GM23338 (cell line): ENCODE data around the gene UHMK1. TPM values are rescaled to one million over a fixed set of nuclear protein-coding genes. Genes with fewer than 3 reads are reported as not detected.

Experiments
- ATAC-seq: fragments of 200-7000 bp; cut with Tn5 transposase; 3 replicates; pipeline ENCODE4 v1.9.1; 2020
- DNase-seq: peaks from one replicate; pipeline ENCODE4 v3.0.0-alpha.2; 2015; ENCODE audit warnings: low spot score
- H2AFZ ChIP-seq: fragments of 200-600 bp; sonication (generic); 2 replicates; pipeline ENCODE4 v1.8.0; 2016; ENCODE audit warnings: antibody characterized with exemption, mild to moderate bottlenecking, moderate library complexity
- H3F3A ChIP-seq: fragments of 200-600 bp; sonication (generic); replicated peaks from 2 replicates; pipeline ENCODE4 v1.8.0; 2017; ENCODE audit warnings: antibody characterized with exemption, mixed run types, low read depth
- H3K27ac ChIP-seq: fragments of 200-600 bp; sonication (generic); 2 replicates; pipeline ENCODE4 v1.6.1; 2016; ENCODE audit warnings: low read depth
- H3K27me3 ChIP-seq: fragments of 200-600 bp; sonication (generic); 2 replicates; pipeline ENCODE4 v1.8.0; 2016; ENCODE audit warnings: mild to moderate bottlenecking, mixed run types, moderate library complexity; ENCODE audit not compliant: insufficient read depth
- H3K36me3 ChIP-seq: fragments of 200-600 bp; sonication (generic); 2 replicates; pipeline ENCODE4 v1.8.0; 2016; ENCODE audit warnings: mild to moderate bottlenecking; ENCODE audit not compliant: insufficient read depth
- H3K4me1 ChIP-seq: fragments of 200-600 bp; sonication (generic); 2 replicates; pipeline ENCODE4 v1.8.0; 2016; ENCODE audit warnings: mild to moderate bottlenecking, moderate library complexity; ENCODE audit not compliant: insufficient read depth
- H3K4me2 ChIP-seq: fragments of 200-600 bp; sonication (generic); 2 replicates; pipeline ENCODE4 v1.7.1; 2017; ENCODE audit warnings: mixed run types
- H3K4me3 ChIP-seq: fragments of 200-600 bp; sonication (generic); 2 replicates; pipeline ENCODE4 v1.6.1; 2016; ENCODE audit warnings: mixed run types
- H3K79me2 ChIP-seq: fragments of 200-600 bp; sonication (generic); replicated peaks from 2 replicates; pipeline ENCODE4 v1.8.0; 2017; ENCODE audit warnings: mild to moderate bottlenecking; ENCODE audit not compliant: insufficient read depth
- H3K9me2 ChIP-seq: fragments of 200-600 bp; sonication (generic); 2 replicates; pipeline ENCODE4 v1.8.0; 2017; ENCODE audit not compliant: insufficient read depth
- H4K20me1 ChIP-seq: fragments of 200-600 bp; sonication (generic); replicated peaks from 2 replicates; pipeline ENCODE4 v1.8.0; 2017; ENCODE audit warnings: mild to moderate bottlenecking; ENCODE audit not compliant: insufficient read depth
- H3K27ac Mint-ChIP-seq: 2 replicates; pipeline ENCODE4 v1.8.0; 2020; ENCODE audit warnings: inconsistent platforms, mild to moderate bottlenecking, moderate library complexity, mixed read lengths
- H3K27me3 Mint-ChIP-seq: 3 replicates; pipeline ENCODE4 v1.8.0; 2022; ENCODE audit warnings: low read depth, mild to moderate bottlenecking, moderate library complexity, mixed read lengths, inconsistent platforms; ENCODE audit not compliant: insufficient read depth, poor library complexity
- H3K36me3 Mint-ChIP-seq: 3 replicates; pipeline ENCODE4 v1.8.0; 2021; ENCODE audit warnings: low read depth, mild to moderate bottlenecking, inconsistent platforms, moderate library complexity, mixed read lengths
- H3K4me1 Mint-ChIP-seq: 3 replicates; pipeline ENCODE4 v1.8.0; 2020; ENCODE audit warnings: mild to moderate bottlenecking, inconsistent platforms, mixed read lengths
- H3K4me3 Mint-ChIP-seq: 3 replicates; pipeline ENCODE4 v1.8.0; 2021; ENCODE audit warnings: moderate library complexity, mild to moderate bottlenecking, inconsistent platforms, mixed read lengths
- H3K9me3 Mint-ChIP-seq: 3 replicates; pipeline ENCODE4 v1.8.0; 2020; ENCODE audit warnings: moderate library complexity, mild to moderate bottlenecking, inconsistent platforms, mixed read lengths
- EZH2 ChIP-seq: fragments of 200-600 bp; sonication (generic); IDR thresholded peaks from one replicate; pipeline ENCODE4 v1.8.0; 2017; ENCODE audit warnings: antibody characterized with exemption, mild to moderate bottlenecking, low read depth; ENCODE audit not compliant: unreplicated experiment
- EZH2phosphoT487 ChIP-seq: fragments of 200-600 bp; sonication (generic); IDR thresholded peaks from one replicate; pipeline ENCODE4 v1.8.1; 2018; ENCODE audit warnings: antibody characterized with exemption; ENCODE audit not compliant: unreplicated experiment
- ZNF114 ChIP-seq: fragments of 250-450 bp; sonication (Bioruptor Pico); IDR thresholded peaks from 2 replicates; pipeline ENCODE4 v1.5.0; 2020; ENCODE audit warnings: mild to moderate bottlenecking, moderate library complexity
- polyA plus RNA-seq: library from polyadenylated mRNA; unstranded; fragments of >200 nt; fragmentation: Nextera tagmentation; extraction: Ambion mirVana; gene quantifications from 2 replicates; pipeline ENCODE4 v1.2.1, GENCODE V29; 2016
- total RNA-seq: library from RNA; depleted of rRNA; stranded (reverse); fragments of >200 nt; shearing (Covaris generic); gene quantifications from 2 replicates; pipeline ENCODE4 v1.2.3, GENCODE V29; 2014
- TF ChIP-seq, protein P1 (sequence below): fragments of 250-450 bp; sonication (Bioruptor Pico); IDR thresholded peaks from 2 replicates; pipeline ENCODE4 v1.5.0; 2020; ENCODE audit warnings: mild to moderate bottlenecking, moderate library complexity
- TF ChIP-seq, protein P2 (sequence below): IDR thresholded peaks from 2 replicates; pipeline ENCODE4 v1.6.1; 2016; ENCODE audit warnings: antibody characterized with exemption
- TF ChIP-seq, protein P3 (sequence below), 2 experiments: fragments of 200-600 bp in 1 of 2; sonication (generic) in 1 of 2; conservative IDR thresholded peaks; 2 replicates each; pipeline versions ENCODE4 v1.5.1 to v1.6.1; 2016 to 2017; ENCODE audit warnings: antibody characterized with exemption in 2 of 2, low read depth in 2 of 2, mild to moderate bottlenecking in 2 of 2, moderate library complexity in 1 of 2

Gene UHMK1
- total and polyA plus RNA-seq, 2 experiments from 2014 or later: 8.6 to 28.3 TPM

DNA sequence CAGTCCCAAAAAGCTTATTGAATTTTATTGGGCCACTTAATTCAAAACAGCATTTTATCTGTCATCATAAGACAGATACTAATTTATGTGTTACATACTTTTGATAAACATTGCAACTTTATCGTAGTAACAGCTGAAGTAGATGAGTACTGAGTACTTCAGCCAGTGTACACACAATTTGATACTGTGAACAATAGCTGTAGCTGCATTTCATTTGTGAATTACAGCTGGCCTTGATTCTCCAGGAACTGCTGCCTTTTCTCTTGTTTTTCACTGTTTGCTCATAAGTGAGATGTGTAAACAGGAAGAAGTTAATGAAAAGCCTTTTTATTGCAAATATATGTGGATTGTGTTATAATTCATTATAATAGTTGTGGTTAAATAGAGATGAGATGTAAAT lies 74.1 kb downstream of the UHMK1 start (continued):
- TF ChIP-seq, protein P1, sequence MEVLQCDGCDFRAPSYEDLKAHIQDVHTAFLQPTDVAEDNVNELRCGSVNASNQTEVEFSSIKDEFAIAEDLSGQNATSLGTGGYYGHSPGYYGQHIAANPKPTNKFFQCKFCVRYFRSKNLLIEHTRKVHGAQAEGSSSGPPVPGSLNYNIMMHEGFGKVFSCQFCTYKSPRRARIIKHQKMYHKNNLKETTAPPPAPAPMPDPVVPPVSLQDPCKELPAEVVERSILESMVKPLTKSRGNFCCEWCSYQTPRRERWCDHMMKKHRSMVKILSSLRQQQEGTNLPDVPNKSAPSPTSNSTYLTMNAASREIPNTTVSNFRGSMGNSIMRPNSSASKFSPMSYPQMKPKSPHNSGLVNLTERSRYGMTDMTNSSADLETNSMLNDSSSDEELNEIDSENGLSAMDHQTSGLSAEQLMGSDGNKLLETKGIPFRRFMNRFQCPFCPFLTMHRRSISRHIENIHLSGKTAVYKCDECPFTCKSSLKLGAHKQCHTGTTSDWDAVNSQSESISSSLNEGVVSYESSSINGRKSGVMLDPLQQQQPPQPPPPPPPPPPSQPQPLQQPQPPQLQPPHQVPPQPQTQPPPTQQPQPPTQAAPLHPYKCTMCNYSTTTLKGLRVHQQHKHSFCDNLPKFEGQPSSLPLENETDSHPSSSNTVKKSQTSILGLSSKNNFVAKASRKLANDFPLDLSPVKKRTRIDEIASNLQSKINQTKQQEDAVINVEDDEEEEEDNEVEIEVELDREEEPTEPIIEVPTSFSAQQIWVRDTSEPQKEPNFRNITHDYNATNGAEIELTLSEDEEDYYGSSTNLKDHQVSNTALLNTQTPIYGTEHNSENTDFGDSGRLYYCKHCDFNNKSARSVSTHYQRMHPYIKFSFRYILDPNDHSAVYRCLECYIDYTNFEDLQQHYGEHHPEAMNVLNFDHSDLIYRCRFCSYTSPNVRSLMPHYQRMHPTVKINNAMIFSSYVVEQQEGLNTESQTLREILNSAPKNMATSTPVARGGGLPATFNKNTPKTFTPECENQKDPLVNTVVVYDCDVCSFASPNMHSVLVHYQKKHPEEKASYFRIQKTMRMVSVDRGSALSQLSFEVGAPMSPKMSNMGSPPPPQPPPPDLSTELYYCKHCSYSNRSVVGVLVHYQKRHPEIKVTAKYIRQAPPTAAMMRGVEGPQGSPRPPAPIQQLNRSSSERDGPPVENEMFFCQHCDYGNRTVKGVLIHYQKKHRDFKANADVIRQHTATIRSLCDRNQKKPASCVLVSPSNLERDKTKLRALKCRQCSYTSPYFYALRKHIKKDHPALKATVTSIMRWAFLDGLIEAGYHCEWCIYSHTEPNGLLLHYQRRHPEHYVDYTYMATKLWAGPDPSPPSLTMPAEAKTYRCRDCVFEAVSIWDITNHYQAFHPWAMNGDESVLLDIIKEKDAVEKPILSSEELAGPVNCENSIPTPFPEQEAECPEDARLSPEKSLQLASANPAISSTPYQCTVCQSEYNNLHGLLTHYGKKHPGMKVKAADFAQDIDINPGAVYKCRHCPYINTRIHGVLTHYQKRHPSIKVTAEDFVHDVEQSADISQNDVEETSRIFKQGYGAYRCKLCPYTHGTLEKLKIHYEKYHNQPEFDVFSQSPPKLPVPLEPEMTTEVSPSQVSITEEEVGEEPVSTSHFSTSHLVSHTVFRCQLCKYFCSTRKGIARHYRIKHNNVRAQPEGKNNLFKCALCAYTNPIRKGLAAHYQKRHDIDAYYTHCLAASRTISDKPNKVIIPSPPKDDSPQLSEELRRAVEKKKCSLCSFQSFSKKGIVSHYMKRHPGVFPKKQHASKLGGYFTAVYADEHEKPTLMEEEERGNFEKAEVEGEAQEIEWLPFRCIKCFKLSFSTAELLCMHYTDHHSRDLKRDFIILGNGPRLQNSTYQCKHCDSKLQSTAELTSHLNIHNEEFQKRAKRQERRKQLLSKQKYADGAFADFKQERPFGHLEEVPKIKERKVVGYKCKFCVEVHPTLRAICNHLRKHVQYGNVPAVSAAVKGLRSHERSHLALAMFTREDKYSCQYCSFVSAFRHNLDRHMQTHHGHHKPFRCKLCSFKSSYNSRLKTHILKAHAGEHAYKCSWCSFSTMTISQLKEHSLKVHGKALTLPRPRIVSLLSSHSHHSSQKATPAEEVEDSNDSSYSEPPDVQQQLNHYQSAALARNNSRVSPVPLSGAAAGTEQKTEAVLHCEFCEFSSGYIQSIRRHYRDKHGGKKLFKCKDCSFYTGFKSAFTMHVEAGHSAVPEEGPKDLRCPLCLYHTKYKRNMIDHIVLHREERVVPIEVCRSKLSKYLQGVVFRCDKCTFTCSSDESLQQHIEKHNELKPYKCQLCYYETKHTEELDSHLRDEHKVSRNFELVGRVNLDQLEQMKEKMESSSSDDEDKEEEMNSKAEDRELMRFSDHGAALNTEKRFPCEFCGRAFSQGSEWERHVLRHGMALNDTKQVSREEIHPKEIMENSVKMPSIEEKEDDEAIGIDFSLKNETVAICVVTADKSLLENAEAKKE (CRISPR knock-in tag): no peak

DNA sequence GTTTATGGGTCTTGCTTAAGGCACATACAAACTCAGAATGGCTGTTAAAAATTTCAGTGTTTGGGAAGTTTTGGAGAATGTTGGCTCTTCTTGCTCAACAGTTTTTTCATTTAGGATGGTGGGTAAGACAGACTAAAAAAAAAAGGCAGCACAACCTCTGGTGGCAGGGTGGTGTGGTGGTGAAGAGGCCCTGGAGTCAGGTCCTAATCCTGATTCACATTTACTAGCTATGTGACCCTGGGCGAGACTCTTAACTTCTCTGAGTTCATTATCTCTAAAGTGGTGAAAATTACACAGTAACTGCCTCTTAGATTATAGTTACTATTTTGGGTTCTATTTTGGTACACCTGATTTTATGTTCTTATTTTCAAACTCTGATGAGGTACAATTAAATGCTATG lies 75.5 kb downstream of the UHMK1 start:
- H3K27ac ChIP-seq: no peak overlapping the region
- Mint-ChIP-seq H3K9me3 (no peaks in the 10 kb centered on the region), H3K36me3 (no peaks in the 10 kb centered on the region), H3K4me1 (peaks cover 4% of the 10 kb centered on the region), H3K27ac (peak overlapping the region; percentile 84), H3K27me3 (no peaks in the 10 kb centered on the region), H3K4me3 (no peak overlapping the region)
- H3K4me3 ChIP-seq: no peak overlapping the region
- no peaks in the 10 kb centered on the region for H3K9me2 ChIP-seq
- H3K4me1 ChIP-seq: 0 out of 2 replicates have a peak, but pooled peaks cover 7% of the 10 kb centered on the region
- no peaks in the 10 kb centered on the region; the same call in 1 of the 2 replicates for H4K20me1 ChIP-seq
- ATAC-seq: no peak
- no peak overlapping the region for H2AFZ ChIP-seq
- DNase-seq: no peak
- no peaks in the 10 kb centered on the region for H3F3A ChIP-seq
- H3K79me2 ChIP-seq: peaks cover 20% of the 10 kb centered on the region
- H3K36me3 ChIP-seq: no peaks in the 10 kb centered on the region
- no peaks in the 10 kb centered on the region for H3K27me3 ChIP-seq
- no peak overlapping the region for H3K4me2 ChIP-seq
- TF ChIP-seq EZH2 (no peak), ZNF114 (CRISPR knock-in tag) (no peak), EZH2phosphoT487 (no peak)
- TF ChIP-seq, protein P2, sequence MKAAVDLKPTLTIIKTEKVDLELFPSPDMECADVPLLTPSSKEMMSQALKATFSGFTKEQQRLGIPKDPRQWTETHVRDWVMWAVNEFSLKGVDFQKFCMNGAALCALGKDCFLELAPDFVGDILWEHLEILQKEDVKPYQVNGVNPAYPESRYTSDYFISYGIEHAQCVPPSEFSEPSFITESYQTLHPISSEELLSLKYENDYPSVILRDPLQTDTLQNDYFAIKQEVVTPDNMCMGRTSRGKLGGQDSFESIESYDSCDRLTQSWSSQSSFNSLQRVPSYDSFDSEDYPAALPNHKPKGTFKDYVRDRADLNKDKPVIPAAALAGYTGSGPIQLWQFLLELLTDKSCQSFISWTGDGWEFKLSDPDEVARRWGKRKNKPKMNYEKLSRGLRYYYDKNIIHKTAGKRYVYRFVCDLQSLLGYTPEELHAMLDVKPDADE: no peak
- TF ChIP-seq, protein P1 (CRISPR knock-in tag): no peak
- TF ChIP-seq, protein P3, sequence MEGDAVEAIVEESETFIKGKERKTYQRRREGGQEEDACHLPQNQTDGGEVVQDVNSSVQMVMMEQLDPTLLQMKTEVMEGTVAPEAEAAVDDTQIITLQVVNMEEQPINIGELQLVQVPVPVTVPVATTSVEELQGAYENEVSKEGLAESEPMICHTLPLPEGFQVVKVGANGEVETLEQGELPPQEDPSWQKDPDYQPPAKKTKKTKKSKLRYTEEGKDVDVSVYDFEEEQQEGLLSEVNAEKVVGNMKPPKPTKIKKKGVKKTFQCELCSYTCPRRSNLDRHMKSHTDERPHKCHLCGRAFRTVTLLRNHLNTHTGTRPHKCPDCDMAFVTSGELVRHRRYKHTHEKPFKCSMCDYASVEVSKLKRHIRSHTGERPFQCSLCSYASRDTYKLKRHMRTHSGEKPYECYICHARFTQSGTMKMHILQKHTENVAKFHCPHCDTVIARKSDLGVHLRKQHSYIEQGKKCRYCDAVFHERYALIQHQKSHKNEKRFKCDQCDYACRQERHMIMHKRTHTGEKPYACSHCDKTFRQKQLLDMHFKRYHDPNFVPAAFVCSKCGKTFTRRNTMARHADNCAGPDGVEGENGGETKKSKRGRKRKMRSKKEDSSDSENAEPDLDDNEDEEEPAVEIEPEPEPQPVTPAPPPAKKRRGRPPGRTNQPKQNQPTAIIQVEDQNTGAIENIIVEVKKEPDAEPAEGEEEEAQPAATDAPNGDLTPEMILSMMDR (conservative IDR thresholded peaks at IDR 0.05; ENCODE audit: low read depth in 2 of 2): no peak
